Neuronal stem cell (in vitro differentiated cells): ENCODE measurements around the gene NPPA.

Source experiments
- DNase-seq: peaks from one replicate; pipeline ENCODE4 v3.0.0-alpha.2; 2013; ENCODE audit warnings: low spot score
- H2AFZ ChIP-seq: one replicate; pipeline ENCODE4 v1.6.1; 2013; ENCODE audit warnings: mild to moderate bottlenecking, low read length, inconsistent platforms
- H2AK5ac ChIP-seq: 2 replicates; pipeline ENCODE4 v1.6.1; 2013; ENCODE audit warnings: low read depth, mild to moderate bottlenecking, inconsistent platforms, low read length, moderate library complexity, mixed read lengths
- H2BK120ac ChIP-seq: 2 replicates; pipeline ENCODE4 v1.6.1; 2013; ENCODE audit warnings: low read depth, mild to moderate bottlenecking, inconsistent platforms, low read length, moderate library complexity, mixed read lengths
- H2BK12ac ChIP-seq: one replicate; pipeline ENCODE4 v1.6.1; 2013; ENCODE audit warnings: low read length, inconsistent platforms
- H2BK15ac ChIP-seq: 2 replicates; pipeline ENCODE4 v1.6.1; 2013; ENCODE audit warnings: mild to moderate bottlenecking, low read length, inconsistent platforms, mixed read lengths
- H2BK5ac ChIP-seq: one replicate; pipeline ENCODE4 v1.6.1; 2013; ENCODE audit warnings: inconsistent platforms, mild to moderate bottlenecking, low read length, moderate library complexity
- H3K14ac ChIP-seq: one replicate; pipeline ENCODE4 v1.6.1; 2013; ENCODE audit warnings: low read length, inconsistent platforms
- H3K18ac ChIP-seq: 2 replicates; pipeline ENCODE4 v1.6.1; 2013; ENCODE audit warnings: low read length, inconsistent platforms
- H3K23ac ChIP-seq: 2 replicates; pipeline ENCODE4 v1.6.1; 2013; ENCODE audit warnings: low read depth, mild to moderate bottlenecking, mixed read lengths, low read length, inconsistent platforms; ENCODE audit not compliant: poor library complexity
- H3K27ac ChIP-seq: replicated peaks from 3 replicates; pipeline ENCODE4 v1.5.1; 2013; ENCODE audit warnings: low read length, inconsistent platforms
- H3K27me3 ChIP-seq, 3 experiments: 2 replicates each; pipeline ENCODE4 v1.6.1; 2013; ENCODE audit warnings: low read length in 3 of 3, mild to moderate bottlenecking in 2 of 3, inconsistent platforms in 1 of 3, low read depth in 1 of 3, mixed read lengths in 1 of 3, moderate library complexity in 1 of 3; ENCODE audit not compliant: control insufficient read depth in 3 of 3, insufficient read depth in 3 of 3
- H3K36me3 ChIP-seq, 2 donors: replicated peaks in 1 of 2; 2 replicates each; pipeline ENCODE4 v1.6.1; 2013; ENCODE audit warnings: low read length in 2 of 2; ENCODE audit not compliant: control insufficient read depth in 2 of 2, insufficient read depth in 2 of 2
- H3K4ac ChIP-seq: 2 replicates; pipeline ENCODE4 v1.6.1; 2013; ENCODE audit warnings: inconsistent platforms, mild to moderate bottlenecking, low read length, moderate library complexity
- H3K4me1 ChIP-seq, 2 donors: 1 replicate in 1 of 2; 2 replicates in 1 of 2; pipeline ENCODE4 v1.6.1; 2013; ENCODE audit warnings: low read length in 2 of 2, low read depth in 1 of 2; ENCODE audit not compliant: control insufficient read depth in 2 of 2, insufficient read depth in 1 of 2
- H3K4me2 ChIP-seq: one replicate; pipeline ENCODE4 v1.6.1; 2013; ENCODE audit warnings: mild to moderate bottlenecking, low read length, inconsistent platforms; ENCODE audit not compliant: insufficient read depth, poor library complexity, severe bottlenecking
- H3K4me3 ChIP-seq, 2 donors: 2 replicates each; pipeline ENCODE4 v1.5.1; 2013; ENCODE audit warnings: low read length in 2 of 2, mild to moderate bottlenecking in 2 of 2, inconsistent platforms in 1 of 2, moderate library complexity in 1 of 2
- H3K79me1 ChIP-seq: one replicate; pipeline ENCODE4 v1.6.1; 2013; ENCODE audit warnings: low read depth, mild to moderate bottlenecking, inconsistent platforms, low read length, moderate library complexity
- H3K9ac ChIP-seq: one replicate; pipeline ENCODE4 v1.6.1; 2013; ENCODE audit warnings: mild to moderate bottlenecking, low read depth, low read length, inconsistent platforms; ENCODE audit not compliant: poor library complexity
- H3K9me3 ChIP-seq, 2 donors: replicated peaks in 1 of 2; 2 replicates each; pipeline versions ENCODE3 to v1.6.1; 2013; ENCODE audit warnings: low read length in 2 of 2, mild to moderate bottlenecking in 2 of 2, inconsistent platforms in 1 of 2, low read depth in 1 of 2, mixed read lengths in 1 of 2, moderate library complexity in 1 of 2; ENCODE audit not compliant: control insufficient read depth in 2 of 2, insufficient read depth in 1 of 2
- H4K8ac ChIP-seq: one replicate; pipeline ENCODE4 v1.6.1; 2013; ENCODE audit warnings: low read depth, mild to moderate bottlenecking, inconsistent platforms, low read length, moderate library complexity
- H4K91ac ChIP-seq: one replicate; pipeline ENCODE4 v1.6.1; 2013; ENCODE audit warnings: low read length, low read depth, mild to moderate bottlenecking, inconsistent platforms; ENCODE audit not compliant: poor library complexity
- WGBS, 2 donors: extraction: QIAGEN DNeasy Blood & Tissue Kit; methylation state at CpG; one replicate each; pipeline ENCODE4 v1.1.7; 2013; ENCODE audit warnings: missing lambda C conversion rate in 2 of 2, mixed read lengths in 1 of 2; ENCODE audit not compliant: insufficient read length in 2 of 2, insufficient replicate concordance in 1 of 2; ENCODE audit errors: extremely low coverage in 2 of 2; 5-methylcytosine and 5-hydroxymethylcytosine counted together

The NPPA gene

DNA sequence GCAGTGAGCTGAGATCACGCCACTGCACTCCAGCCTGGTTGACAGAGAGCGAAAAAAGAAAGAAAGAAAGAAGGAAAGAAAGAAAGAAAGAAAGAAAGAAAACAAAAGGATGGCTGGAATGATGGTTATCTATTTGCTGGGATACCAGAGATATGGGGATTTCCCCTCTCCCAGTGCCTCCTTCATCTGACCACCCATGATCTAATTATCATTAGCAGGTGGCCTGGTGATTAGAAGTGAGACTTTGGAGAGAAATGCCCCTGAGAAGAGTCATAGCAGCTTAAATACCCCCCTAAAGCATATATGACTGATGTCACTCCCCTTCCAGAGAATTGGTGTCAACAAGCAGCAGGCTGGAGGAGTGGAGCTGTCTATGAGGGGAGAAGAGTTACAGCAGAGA, 12.5 kb upstream of the NPPA start:
- H3K4ac ChIP-seq, result no peak overlapping the region
- no peak overlapping the region for H3K27ac ChIP-seq
- H4K91ac ChIP-seq, result no peak overlapping the region
- no peaks in the 10 kb centered on the region for H3K9me3 ChIP-seq
- no peak overlapping the region for H2BK120ac ChIP-seq
- H3K4me2 ChIP-seq, result no peak overlapping the region
- H3K79me1 ChIP-seq, result no peaks in the 10 kb centered on the region
- H2BK15ac ChIP-seq, result no peak overlapping the region
- no peak overlapping the region for H2BK12ac ChIP-seq
- H3K9ac ChIP-seq, result no peak overlapping the region
- H3K4me1 ChIP-seq, result peaks cover 3% of the 10 kb centered on the region in 2 donors
- no peak overlapping the region for H3K18ac ChIP-seq
- DNase-seq, result no peak
- no peak overlapping the region for H2AK5ac ChIP-seq
- no peak overlapping the region for H4K8ac ChIP-seq
- H2AFZ ChIP-seq, result no peak overlapping the region
- WGBS, 2 donors, result no CpG with 5 or more reads among the region's 2 CpGs
- no peaks in the 10 kb centered on the region for H3K36me3 ChIP-seq
- no peak overlapping the region for H3K23ac ChIP-seq
- H2BK5ac ChIP-seq, result no peak overlapping the region
- peaks cover 0 to 53% (median 17%) of the 10 kb centered on the region in 3 experiments for H3K27me3 ChIP-seq
- H3K14ac ChIP-seq, result no peak overlapping the region
- H3K4me3 ChIP-seq, result no peak overlapping the region

DNA sequence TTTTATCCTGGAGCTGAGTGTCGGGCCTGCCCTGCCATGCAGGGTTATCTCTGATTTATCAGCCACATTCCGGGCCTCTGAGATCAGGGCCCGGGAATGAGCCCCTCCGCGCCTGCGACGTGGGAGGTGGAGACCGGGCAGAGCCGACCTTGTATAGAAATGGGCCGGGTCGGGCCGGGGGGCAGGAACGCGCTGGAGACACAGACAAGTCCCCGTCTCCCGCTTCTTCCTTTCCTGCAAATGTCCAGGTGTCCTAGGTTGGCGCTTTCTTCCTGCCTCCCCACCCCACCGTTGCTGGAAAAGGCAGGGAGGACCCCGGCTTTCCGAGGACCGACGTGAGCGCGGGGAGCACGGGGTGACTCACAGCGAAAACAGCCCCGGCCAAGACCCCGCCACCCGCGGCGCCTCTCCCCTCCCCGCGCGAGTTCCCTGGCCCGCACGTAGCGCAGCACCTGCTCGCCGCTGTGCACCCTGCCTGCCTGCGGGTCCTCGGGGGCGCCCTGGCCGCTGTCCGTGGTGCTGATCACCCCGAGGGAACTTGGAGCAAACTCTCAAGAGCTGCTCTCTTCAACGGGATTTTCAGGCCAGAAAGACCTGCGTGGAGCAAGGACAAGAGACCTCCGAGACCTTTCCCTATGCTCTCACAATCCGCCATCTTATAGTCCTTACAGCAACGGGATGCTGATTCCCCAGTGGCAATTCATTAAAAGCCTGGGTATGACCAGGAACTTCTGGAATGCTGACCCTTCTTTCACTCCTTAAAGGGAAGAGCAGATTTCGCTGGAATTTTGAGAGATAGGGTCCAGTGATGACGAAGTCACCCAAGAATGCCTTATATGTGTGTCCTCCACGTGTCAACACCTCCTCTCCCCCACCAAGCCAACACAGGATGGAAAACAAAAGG, 11.6 kb upstream of the NPPA start:
- no peaks in the 10 kb centered on the region for H3K79me1 ChIP-seq
- no peak overlapping the region for H2BK120ac ChIP-seq
- H3K14ac ChIP-seq, result no peak overlapping the region
- H3K4me1 ChIP-seq, result peaks cover 3% of the 10 kb centered on the region in 2 donors
- no peak overlapping the region for H4K8ac ChIP-seq
- no peak overlapping the region for H2BK5ac ChIP-seq
- no peak overlapping the region for H2BK12ac ChIP-seq
- no peak overlapping the region for H3K18ac ChIP-seq
- H3K36me3 ChIP-seq, result no peaks in the 10 kb centered on the region
- H2AFZ ChIP-seq, result no peak overlapping the region
- peak overlapping the region; percentile 38 for H3K4me2 ChIP-seq
- no peak overlapping the region for H2AK5ac ChIP-seq
- peak overlapping the region; percentile 22 for H3K23ac ChIP-seq
- H4K91ac ChIP-seq, result no peak overlapping the region
- H3K9ac ChIP-seq, result no peak overlapping the region
- WGBS, 2 donors, result no CpG with 5 or more reads among the region's 53 CpGs
- no peak overlapping the region for H2BK15ac ChIP-seq
- H3K4ac ChIP-seq, result no peak overlapping the region
- no peak overlapping the region for H3K4me3 ChIP-seq
- H3K27me3 ChIP-seq, result peaks cover 0 to 53% (median 17%) of the 10 kb centered on the region in 3 experiments
- peak; percentile 80 for DNase-seq
- no peaks in the 10 kb centered on the region for H3K9me3 ChIP-seq
- no peak overlapping the region for H3K27ac ChIP-seq

DNA sequence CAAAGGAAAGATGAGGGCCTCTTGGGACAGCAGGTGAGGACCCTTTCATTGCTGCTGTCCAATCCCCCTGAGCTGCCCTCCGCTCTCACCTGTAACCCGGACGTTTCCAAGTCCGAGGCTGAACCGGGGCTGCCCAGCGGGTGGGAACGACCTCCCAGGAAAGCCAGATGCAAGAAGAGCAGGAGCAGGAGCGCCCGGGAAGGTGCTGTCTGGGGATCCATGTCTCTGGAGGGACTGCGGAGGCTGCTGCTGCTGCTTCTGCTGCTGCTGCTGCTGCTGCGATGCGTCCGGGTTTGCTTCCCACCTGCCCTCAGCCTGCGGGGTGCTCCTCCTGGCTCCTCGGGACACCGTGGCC, 11.0 kb upstream of the NPPA start, which contains the start of gene NPPB:
Gene NPPB, minus strand, starts transcription at position 333 of the 355 bp plus-strand sequence. Its CDS starts 112 bp downstream, at position 221.
- no peak within 1 kb of the TSS for H3K4ac ChIP-seq
- H2BK15ac ChIP-seq, result no peak within 1 kb of the TSS
- no peak within 1 kb of the TSS for H3K14ac ChIP-seq
- H2BK5ac ChIP-seq, result no peak within 1 kb of the TSS
- no peak within 1 kb of the TSS for H3K18ac ChIP-seq
- no peak within 1 kb of the TSS for H2AFZ ChIP-seq
- H2BK120ac ChIP-seq, result no peak within 1 kb of the TSS
- no peak within 1 kb of the TSS for H4K91ac ChIP-seq
- H3K4me3 ChIP-seq, result peak within 1 kb of the TSS in 1 of 2 donors; percentile 3
- H3K27ac ChIP-seq, result no peak within 1 kb of the TSS
- no peak within 1 kb of the TSS for H3K9ac ChIP-seq
- peaks cover 0 to 53% (median 17%) of the 10 kb centered on the region in 3 experiments for H3K27me3 ChIP-seq
- H3K9me3 ChIP-seq, result no peaks in the 10 kb centered on the region
- no peak within 1 kb of the TSS for H2BK12ac ChIP-seq
- peak within 1 kb of the TSS; percentile 38 for H3K4me2 ChIP-seq
- no peak within 1 kb of the TSS for H2AK5ac ChIP-seq
- H3K79me1 ChIP-seq, result no peaks in the 10 kb centered on the region
- no peak for DNase-seq
- H3K23ac ChIP-seq, result peak within 1 kb of the TSS; percentile 22
- no peaks in the 10 kb centered on the region for H3K36me3 ChIP-seq
- H3K4me1 ChIP-seq, result peaks cover 3% of the 10 kb centered on the region in 2 donors
- H4K8ac ChIP-seq, result no peak within 1 kb of the TSS
- no CpG with 5 or more reads among the region's 16 CpGs for WGBS, 2 donors

DNA sequence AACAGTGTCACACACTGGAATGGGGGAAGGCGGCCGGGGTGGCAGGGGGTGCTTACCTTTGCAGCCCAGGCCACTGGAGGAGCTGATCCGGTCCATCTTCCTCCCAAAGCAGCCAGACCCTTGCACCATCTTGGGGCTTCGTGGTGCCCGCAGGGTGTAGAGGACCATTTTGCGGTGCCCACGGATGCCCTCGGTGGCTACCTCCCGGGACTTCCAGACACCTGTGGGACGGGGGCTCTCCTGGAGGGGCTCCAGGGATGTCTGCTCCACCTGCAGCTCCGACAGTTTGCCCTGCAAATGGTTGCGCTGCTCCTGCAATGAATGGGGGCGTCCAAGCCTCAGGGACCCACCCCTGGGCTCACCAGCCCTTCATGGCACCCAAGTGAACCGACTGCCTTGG, 10.6 kb upstream of the NPPA start:
- DNase-seq, result no peak
- H3K9me3 ChIP-seq, result no peaks in the 10 kb centered on the region
- H3K4me2 ChIP-seq, result no peak overlapping the region
- H3K27me3 ChIP-seq, result peaks cover 0 to 53% (median 17%) of the 10 kb centered on the region in 3 experiments
- H2AFZ ChIP-seq, result no peak overlapping the region
- H2BK120ac ChIP-seq, result no peak overlapping the region
- H2BK5ac ChIP-seq, result no peak overlapping the region
- H4K91ac ChIP-seq, result no peak overlapping the region
- whole genome bisulfite sequencing, 2 donors, result no CpG with 5 or more reads among the region's 14 CpGs
- no peak overlapping the region for H2BK12ac ChIP-seq
- H3K4me3 ChIP-seq, result peak overlapping the region in 1 of 2 donors; percentile 3
- no peaks in the 10 kb centered on the region for H3K79me1 ChIP-seq
- H3K4ac ChIP-seq, result no peak overlapping the region
- no peak overlapping the region for H3K27ac ChIP-seq
- peaks cover 3% of the 10 kb centered on the region in 2 donors for H3K4me1 ChIP-seq
- no peak overlapping the region for H3K23ac ChIP-seq
- no peak overlapping the region for H3K18ac ChIP-seq
- no peak overlapping the region for H4K8ac ChIP-seq
- H3K36me3 ChIP-seq, result no peaks in the 10 kb centered on the region
- H2BK15ac ChIP-seq, result no peak overlapping the region
- no peak overlapping the region for H3K9ac ChIP-seq
- H2AK5ac ChIP-seq, result no peak overlapping the region
- no peak overlapping the region for H3K14ac ChIP-seq
